ENCODE measurements around the gene TMX2. TPM values are rescaled to one million over a fixed set of nuclear protein-coding genes. Genes with fewer than 3 reads are reported as not detected.

TMX2 gene
- total RNA-seq, 1 experiment from 2014 or later, result 93.9 TPM

- ChIA-PET POLR2A (no interaction called here), RAD21 (ENCODE audit: low non-redundant PET in 1 of 2, low total read pairs in 2 of 2, uncharacterized antibody in 2 of 2, unreplicated experiment in 2 of 2) (no interaction called here), CTCF (no interaction called here)
- 0 out of 2 replicates have a peak, but pooled peaks cover 4% of the 10 kb centered on the region for H4K20me1 ChIP-seq (ENCODE audit: insufficient read depth)
- H3K4me1 ChIP-seq (ENCODE audit: control insufficient read depth in 1 of 2, insufficient read depth in 2 of 2, low read length in 2 of 2), result peaks cover 4 to 6% of the 10 kb centered on the region in 2 experiments
- peaks cover 27 to 35% of the 10 kb centered on the region in 2 experiments for H3K36me3 ChIP-seq (ENCODE audit: control insufficient read depth in 1 of 2, insufficient read depth in 2 of 2, low read length in 2 of 2)
- DNase-seq (ENCODE audit: low read depth, low spot score) (no peak), ATAC-seq (no peak)
- intact Hi-C loops (cut with micrococcal nuclease), result no loop called here
- no peak overlapping the region for H3K4me3 ChIP-seq (replicated peaks in 1 of 2; ENCODE audit: low read depth in 1 of 2, low read length in 2 of 2)
- no peak overlapping the region for H3K9ac ChIP-seq (ENCODE audit: low read length)
- no peaks in the 10 kb centered on the region for H3K27me3 ChIP-seq (ENCODE audit: insufficient read depth, low read length)
- no TSS peak for BruUV-seq (replicated peaks)
- H3K9me2 ChIP-seq (ENCODE audit: insufficient read depth), result no peaks in the 10 kb centered on the region
- H3K27ac ChIP-seq (ENCODE audit: low read depth, low read length), result no peak overlapping the region
- H3K9me3 ChIP-seq (ENCODE audit: control insufficient read depth in 1 of 2, insufficient read depth in 1 of 2, low read depth in 1 of 2, low read length in 2 of 2), result no peaks in the 10 kb centered on the region
- TF ChIP-seq ZFX (IDR thresholded peaks at IDR 0.05) (no peak), ELF1 (IDR thresholded peaks at IDR 0.05; ENCODE audit: borderline replicate concordance, low read depth) (no peak), FOSL1 (IDR thresholded peaks at IDR 0.05; ENCODE audit: low read depth) (no peak), EZH2 (IDR thresholded peaks at IDR 0.05) (no peak), CBX3 (IDR thresholded peaks at IDR 0.05; ENCODE audit: low read depth) (no peak), REST (IDR thresholded peaks at IDR 0.05; ENCODE audit: low read depth) (no peak)
- H3K4me2 ChIP-seq (ENCODE audit: low read length), result no peak overlapping the region
- no peak overlapping the region for H2AFZ ChIP-seq (ENCODE audit: low read depth, low read length, poor library complexity, severe bottlenecking)
- H3K79me2 ChIP-seq (ENCODE audit: insufficient read depth, low read length), result peaks cover 95% of the 10 kb centered on the region
Observed at GRCh38 chr11:57674251-57674650, 38.1 kb upstream of the TMX2 start.
